NCI-H69 (cell line): ENCODE results near the gene VSTM1.
"Not testable (repeated sequence)": the region's sequence is repeated elsewhere in the genome, so short reads cannot be mapped to it uniquely, and the experiment has no call there.

ENCODE experiments used
- DNase-seq: peaks from one replicate; lab custom pipeline; 2025; lab: John Stamatoyannopoulos, UW

The VSTM1 gene

GRCh38 chr19:54063350-54064116 is at the start of gene VSTM1:
Gene VSTM1 (minus strand): TSS chr19:54063897. CDS start chr19:54063777, 120 bp downstream.
- no peak for DNase-seq

GRCh38 chr19:54109651-54110050 is 46.0 kb upstream of the VSTM1 start:
- DNase-seq = no peak

GRCh38 chr19:54108496-54108895 is 44.8 kb upstream of the VSTM1 start:
- no peak for DNase-seq

- DNase-seq = no peak
These were observed 44.3 kb upstream of the VSTM1 start for GRCh38 chr19:54107876-54108490.

- no peak for DNase-seq
These were observed 43.0 kb upstream of the VSTM1 start for GRCh38 chr19:54106716-54107115.

- no peak for DNase-seq
These were observed 42.1 kb upstream of the VSTM1 start for GRCh38 chr19:54105796-54106195.

GRCh38 chr19:54104998-54105715 is 41.5 kb upstream of the VSTM1 start:
- DNase-seq = no peak

- DNase-seq = peak; percentile 99
These were observed 38.9 kb upstream of the VSTM1 start, which contains the start of gene NDUFA3 for GRCh38 chr19:54102421-54103169. Gene NDUFA3 (plus strand): TSS chr19:54102855. CDS start chr19:54102879, 24 bp downstream.

- DNase-seq = no peak
These were observed 36.9 kb upstream of the VSTM1 start, which contains the start of gene OSCAR for GRCh38 chr19:54100561-54100960. Gene OSCAR (minus strand): TSS chr19:54100803. CDS start chr19:54100792, 11 bp downstream.

GRCh38 chr19:54099903-54100255 is 36.2 kb upstream of the VSTM1 start:
- not testable (repeated sequence) for DNase-seq

GRCh38 chr19:54099190-54099902 is 35.6 kb upstream of the VSTM1 start:
- DNase-seq = no peak

- peak; percentile 25 for DNase-seq
These were observed 33.0 kb upstream of the VSTM1 start for GRCh38 chr19:54096617-54097106.

GRCh38 chr19:54095859-54096616 is 32.3 kb upstream of the VSTM1 start:
- peak; percentile 67 for DNase-seq

- DNase-seq = no peak
These were observed 31.6 kb upstream of the VSTM1 start for GRCh38 chr19:54095136-54095858.

GRCh38 chr19:54094426-54095000 is 30.8 kb upstream of the VSTM1 start:
- no peak for DNase-seq

- DNase-seq = no peak
These were observed 20.7 kb upstream of the VSTM1 start for GRCh38 chr19:54084410-54084809.

GRCh38 chr19:54081032-54081431 is 17.3 kb upstream of the VSTM1 start, which contains the start of gene TARM1:
Gene TARM1 (minus strand): TSS chr19:54081365. CDS start chr19:54081340, 25 bp downstream.
- DNase-seq = no peak

- no peak for DNase-seq
These were observed 13.6 kb upstream of the VSTM1 start for GRCh38 chr19:54077334-54077733.

- DNase-seq = no peak
These were observed 11.2 kb upstream of the VSTM1 start for GRCh38 chr19:54074851-54075250.
